GM21367 (cell line): Measurements from ENCODE around the gene XXYLT1.
"Not testable (repeated sequence)": the region's sequence is repeated elsewhere in the genome, so short reads cannot be mapped to it uniquely, and the experiment has no call there.

ENCODE experiments used
- ATAC-seq: cut with Tn5 transposase; IDR thresholded peaks from one replicate; pipeline ENCODE4 v1.9.1; 2021; ENCODE audit not compliant: unreplicated experiment

The XXYLT1 gene

GRCh38 chr3:195230244-195230643, 40.7 kb downstream of the XXYLT1 start:
- ATAC-seq = no peak

GRCh38 chr3:195228886-195229285, 42.1 kb downstream of the XXYLT1 start:
- not testable (repeated sequence) for ATAC-seq

DNA sequence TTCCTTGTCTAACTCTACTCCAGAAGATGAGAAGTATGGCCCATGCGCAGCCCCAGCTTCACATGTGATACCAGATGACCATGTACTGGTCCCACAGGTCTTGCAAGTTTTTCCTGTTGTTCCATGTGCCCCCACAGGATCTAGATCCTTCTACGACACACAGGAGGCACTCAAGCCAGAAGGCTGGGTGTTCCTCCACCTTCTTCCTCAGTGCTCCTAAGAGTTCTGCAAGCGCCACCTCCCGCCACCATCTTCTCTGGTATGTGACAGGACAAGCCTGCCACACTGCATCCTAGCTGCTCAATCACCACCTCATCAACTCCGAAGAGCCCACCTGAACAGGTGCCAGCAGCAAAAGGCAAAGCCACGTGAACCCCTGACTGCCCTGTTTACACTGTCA, 43.1 kb downstream of the XXYLT1 start:
- ATAC-seq = no peak

- ATAC-seq = no peak
These were observed 44.0 kb downstream of the XXYLT1 start for GRCh38 chr3:195226900-195227447.

- no peak for ATAC-seq
These were observed 44.5 kb downstream of the XXYLT1 start for GRCh38 chr3:195226445-195226844.

- no peak for ATAC-seq
These were observed 45.9 kb downstream of the XXYLT1 start for GRCh38 chr3:195224980-195225580.

DNA sequence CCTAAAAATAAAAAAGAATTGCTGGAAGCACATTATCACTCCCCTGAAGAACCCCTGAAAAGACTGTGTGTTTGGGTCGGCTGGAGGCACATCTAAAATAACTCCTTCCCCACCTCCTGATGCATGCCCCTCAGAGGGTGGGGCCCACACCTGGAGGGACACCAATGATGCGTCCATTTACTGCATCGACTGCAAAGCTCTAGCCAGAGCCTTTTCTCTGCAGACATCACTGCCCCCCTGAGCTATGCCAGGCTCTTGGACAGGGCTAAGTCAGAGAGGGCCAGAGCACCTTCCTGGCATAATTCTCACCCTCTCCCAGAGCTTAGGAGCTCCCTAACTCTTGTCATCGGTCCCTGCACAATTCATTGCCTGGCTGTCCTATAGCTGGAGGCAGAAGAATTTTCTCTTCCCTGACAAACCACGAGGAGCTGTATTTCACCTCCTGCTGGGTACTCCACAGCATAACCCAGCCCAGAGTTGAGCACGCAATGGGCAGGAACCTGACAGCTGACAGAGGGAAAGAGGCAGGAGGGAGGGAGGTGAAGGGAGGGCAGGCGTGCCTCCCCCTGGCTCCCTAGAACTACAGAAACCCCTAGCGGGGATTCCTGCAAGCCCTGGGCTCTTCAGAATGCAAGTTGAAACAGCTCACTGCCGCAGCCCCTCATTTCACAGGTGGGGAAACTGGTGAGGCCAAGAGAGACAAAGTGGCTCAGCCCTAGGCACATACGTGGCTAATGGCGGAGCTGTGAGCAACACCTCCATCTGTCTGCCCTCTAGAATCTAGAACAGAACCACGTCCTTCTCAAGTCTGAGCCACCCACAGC, 46.6 kb downstream of the XXYLT1 start:
- no peak for ATAC-seq

DNA sequence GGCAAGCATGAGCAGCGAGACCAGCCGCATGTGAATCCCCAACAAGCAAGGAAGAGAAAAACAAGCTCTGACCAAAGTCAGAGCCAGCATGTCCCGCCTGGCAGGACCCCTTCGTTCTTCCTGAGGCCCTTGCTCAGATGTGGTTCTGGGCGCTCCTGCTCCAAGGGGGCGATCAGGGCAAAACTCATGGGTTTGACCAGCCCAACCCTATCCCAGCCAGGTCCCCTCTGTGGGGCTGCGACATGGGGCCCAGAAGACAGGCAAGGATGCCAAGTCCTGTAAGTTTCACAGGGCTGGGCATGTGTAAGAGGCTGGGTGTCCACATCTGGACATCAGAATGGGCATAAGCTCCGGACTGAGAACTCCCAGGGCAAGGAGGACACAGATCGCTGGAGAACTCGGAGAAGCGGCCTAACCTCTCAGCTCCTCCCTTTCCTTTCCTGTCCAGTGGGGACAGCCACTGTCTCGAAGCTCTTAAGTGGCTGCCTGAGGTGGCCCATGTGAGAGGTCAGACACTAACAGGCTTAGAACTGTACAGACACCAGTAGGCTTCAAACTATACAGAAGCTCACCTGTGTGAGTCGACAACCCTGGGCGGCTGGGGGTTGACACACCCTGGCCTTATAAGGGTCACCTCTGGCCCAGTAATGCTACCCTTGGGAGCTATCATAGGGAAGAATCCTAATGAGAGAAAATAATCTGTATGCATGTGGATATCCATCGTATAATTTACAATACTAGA, 48.9 kb downstream of the XXYLT1 start:
- no peak for ATAC-seq

DNA sequence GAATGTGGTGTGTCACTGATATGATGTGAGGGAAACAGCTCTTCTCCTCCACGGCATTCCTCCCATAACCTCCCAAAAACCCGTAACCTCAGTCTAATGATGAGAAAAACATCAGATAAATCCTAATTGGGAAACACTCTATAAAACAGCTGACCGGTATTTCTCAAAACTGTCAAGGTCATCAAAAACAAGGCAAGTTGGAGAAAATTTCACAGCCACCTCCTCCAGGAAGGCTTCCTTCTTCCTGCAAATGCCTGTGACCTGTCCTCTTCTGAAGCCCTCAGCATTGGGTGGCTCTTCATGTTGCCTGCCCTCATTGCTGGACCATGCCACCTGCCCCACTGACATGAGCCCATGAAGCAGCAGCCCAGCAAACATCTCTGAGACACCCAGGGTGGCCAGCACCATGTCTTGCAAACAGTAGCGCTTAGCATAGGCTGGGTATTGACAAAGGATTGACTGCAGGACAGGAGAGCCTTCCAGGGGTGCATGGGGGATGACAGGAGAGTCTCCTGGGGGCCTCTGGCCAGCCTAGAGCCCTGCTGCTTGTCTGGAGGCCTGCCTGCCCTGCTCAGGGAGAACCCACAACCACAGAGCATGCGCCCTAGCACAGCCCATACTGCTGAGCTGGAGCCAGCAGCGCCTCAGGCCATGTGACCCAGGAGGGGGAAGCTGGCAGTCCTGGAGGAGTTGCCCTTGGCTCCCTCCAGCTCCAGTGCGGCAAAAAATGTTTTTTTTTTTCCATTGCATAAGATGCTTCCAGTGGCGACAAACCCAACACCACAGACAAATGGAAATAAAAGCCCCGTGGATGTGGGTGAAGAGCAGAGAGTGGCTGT, 49.7 kb downstream of the XXYLT1 start:
- no peak for ATAC-seq

DNA sequence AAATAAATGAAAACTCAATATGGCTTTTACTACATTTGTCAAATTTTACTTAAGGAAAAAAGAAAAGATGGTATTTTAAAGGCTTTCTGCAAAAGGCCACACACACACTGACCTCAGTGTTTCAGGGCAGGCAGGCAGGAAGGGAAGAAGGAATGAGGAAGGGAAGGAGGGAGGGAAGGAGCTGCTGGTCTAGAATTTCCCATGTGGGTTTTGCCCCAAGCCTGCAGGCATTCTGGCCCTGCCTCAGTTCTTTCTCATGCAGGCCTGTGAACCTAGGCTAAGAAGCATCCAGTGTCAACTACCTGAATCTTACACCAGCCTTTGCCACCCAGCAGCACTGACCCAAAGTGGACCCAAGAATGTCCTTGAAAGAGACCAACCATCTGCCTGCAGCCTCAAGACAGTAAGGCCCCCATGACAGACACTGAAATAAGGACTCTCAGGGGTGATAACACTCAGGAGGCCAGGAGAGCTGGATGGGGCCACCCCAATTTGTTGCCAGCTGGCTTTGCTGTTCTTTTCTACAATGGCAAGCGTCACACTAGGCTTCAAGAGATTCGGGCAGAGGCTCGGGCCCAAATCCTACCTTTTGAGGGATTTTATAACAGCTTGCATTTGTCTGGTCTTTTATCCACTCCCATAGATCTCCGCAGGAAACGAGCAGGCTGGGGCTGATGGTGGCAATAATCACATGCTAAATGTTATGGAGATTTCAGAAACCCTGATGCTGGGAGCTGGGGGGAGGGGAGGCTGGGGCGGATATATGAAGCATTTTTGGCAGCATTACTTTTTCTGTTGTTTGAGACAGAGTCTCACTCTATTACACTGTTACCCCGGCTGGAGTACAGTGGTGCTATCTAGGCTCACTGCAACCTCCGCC, 51.4 kb downstream of the XXYLT1 start:
- no peak for ATAC-seq

GRCh38 chr3:195218331-195218730, 52.6 kb downstream of the XXYLT1 start:
- ATAC-seq = not testable (repeated sequence)

DNA sequence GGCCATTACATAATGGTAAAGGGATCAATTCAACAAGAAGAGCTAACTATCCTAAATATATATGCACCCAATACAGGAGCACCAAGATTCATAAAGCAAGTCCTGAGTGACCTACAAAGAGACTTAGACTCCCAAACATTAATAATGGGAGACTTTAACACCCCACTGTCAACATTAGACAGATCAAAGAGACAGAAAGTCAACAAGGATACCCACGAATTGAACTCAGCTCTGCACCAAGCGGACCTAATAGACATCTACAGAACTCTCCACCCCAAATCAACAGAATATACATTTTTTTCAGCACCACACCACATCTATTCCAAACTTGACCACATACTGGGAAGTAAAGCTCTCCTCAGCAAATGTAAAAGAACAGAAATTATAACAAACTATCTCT, 55.4 kb downstream of the XXYLT1 start:
- not testable (repeated sequence) for ATAC-seq

DNA sequence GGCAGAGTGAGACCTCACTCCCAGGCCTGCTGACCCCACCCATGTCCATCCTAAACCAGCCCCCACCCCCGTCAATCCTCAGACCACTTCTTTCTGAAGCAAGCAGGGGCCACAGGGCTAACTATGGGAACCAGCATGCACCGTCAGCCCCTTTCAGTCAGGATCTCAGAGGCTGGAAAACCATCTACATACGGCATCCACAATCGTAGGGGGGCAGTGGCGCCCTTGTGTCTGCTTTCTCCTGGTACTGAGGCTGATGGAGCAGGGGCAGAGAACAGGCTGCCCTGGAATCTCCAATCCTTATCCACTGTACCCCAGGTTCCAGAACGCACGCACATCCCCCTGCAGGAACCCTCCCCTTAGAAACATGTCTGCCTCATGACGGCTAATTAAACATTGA, 56.6 kb downstream of the XXYLT1 start:
- ATAC-seq = no peak

- ATAC-seq = no peak
These were observed 57.2 kb downstream of the XXYLT1 start for GRCh38 chr3:195213639-195214315.

DNA sequence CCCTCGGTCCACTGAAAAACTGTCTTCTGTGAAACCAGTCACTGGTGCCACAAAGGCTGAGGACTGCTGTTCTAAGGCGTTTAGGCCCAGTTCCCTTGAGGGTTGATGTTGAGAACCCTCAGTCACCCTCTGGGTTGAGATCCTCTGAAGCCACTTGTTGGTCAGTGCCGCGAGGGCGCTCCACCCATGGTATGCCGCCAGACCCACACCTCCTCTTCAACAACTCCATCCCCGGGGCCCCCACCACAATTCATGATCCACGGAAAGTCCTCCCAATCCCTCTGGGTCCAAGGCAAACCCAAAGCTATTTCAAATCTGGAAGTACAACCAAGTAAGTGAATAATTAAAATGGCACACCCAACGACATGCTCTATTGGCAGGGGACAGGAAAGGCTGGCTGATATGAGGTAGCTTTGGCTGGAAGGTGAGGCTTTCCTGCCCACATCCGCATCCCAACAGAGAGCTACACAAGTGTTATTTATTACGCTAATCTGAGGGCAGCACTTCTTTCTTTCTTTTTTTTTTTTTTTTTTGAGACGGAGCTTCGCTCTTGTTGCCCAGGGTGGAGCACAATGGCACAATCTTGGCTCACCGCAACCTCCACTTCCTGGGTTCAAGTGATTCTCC, 58.1 kb downstream of the XXYLT1 start:
- no peak for ATAC-seq

DNA sequence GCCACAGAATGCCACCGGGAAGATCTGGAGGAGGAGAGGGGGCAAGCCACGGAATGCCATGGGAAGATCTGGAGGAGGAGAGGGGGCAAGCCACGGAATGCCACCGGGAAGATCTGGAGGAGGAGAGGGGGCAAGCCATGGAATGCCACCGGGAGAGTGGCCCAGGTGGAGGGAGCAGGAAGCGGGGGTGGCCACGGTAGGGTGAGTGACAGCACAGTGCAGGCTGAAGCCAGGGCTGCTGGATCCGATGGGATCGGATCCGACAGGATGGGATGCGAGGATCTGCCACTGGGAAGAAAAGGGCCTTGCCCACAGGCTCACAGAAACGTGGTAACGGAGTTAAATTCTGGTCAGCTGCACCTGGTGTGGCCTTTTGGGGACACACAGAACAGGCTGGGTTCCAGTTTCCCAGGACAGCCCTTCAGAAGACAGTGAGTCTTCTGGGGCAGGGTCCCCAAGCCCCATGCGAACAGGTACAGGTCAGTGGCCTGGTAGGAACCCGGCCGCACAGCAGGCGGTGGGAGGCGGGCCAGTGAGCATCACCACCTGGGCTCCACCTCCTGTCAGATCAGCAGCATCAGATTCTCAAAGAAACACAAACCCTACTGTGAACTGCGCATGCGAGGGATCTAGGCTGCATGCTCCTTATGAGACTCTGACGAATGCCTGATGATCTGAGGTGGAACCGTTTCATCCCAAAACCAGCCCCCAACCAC, 58.8 kb downstream of the XXYLT1 start:
- no peak for ATAC-seq

- no peak for ATAC-seq
These were observed 60.5 kb downstream of the XXYLT1 start for GRCh38 chr3:195210266-195210973.
